Sigmoid colon (tissue), 7 donors: Measurements from ENCODE around the gene TMEFF2. TPM values are rescaled to one million over a fixed set of nuclear protein-coding genes. Genes with fewer than 3 reads are reported as not detected.

Experiments
- DNase-seq: peaks from one replicate; pipeline ENCODE4 v3.0.0-alpha.2; 2019
- H3K27ac ChIP-seq, 4 donors: fragments of 200-600 bp; sonication (generic); one replicate each; pipeline ENCODE4 v1.5.1; 2016 to 2019; ENCODE audit warnings: mild to moderate bottlenecking in 1 of 4
- H3K27me3 ChIP-seq, 3 donors: fragments of 200-600 bp; sonication (generic); one replicate each; pipeline ENCODE4 v1.5.1; 2019; ENCODE audit warnings: mild to moderate bottlenecking in 1 of 3
- H3K36me3 ChIP-seq, 4 donors: fragments of 200-600 bp; sonication (generic); one replicate each; pipeline ENCODE4 v1.5.1; 2016 to 2019
- H3K4me1 ChIP-seq, 4 donors: fragments of 200-600 bp; sonication (generic); one replicate each; pipeline ENCODE4 v1.5.1; 2017 to 2019
- H3K4me3 ChIP-seq, 4 donors: fragments of 200-600 bp; sonication (generic); one replicate each; pipeline ENCODE4 v1.5.1; 2017 to 2019; ENCODE audit warnings: mild to moderate bottlenecking in 2 of 4, moderate library complexity in 1 of 4
- H3K9me3 ChIP-seq, 4 donors: fragments of 200-600 bp in 3 of 4; sonication (generic) in 3 of 4; one replicate each; pipeline versions ENCODE4 v1.5.1 to v1.6.1; 2013 to 2019
- EP300 ChIP-seq, 4 donors: sonication (generic); formaldehyde crosslinking; IDR thresholded peaks; one replicate each; pipeline ENCODE4 v1.6.1; 2017; ENCODE audit warnings: antibody characterized with exemption in 4 of 4
- POLR2A ChIP-seq, 2 donors: fragments of 450-650 bp; IDR thresholded peaks; one replicate each; pipeline ENCODE4 v1.6.1; 2016; ENCODE audit warnings: antibody characterized with exemption in 2 of 2, mild to moderate bottlenecking in 2 of 2, moderate library complexity in 2 of 2
- POLR2AphosphoS5 ChIP-seq, 4 donors: sonication (generic); formaldehyde crosslinking; IDR thresholded peaks; one replicate each; pipeline ENCODE4 v1.6.1; 2017; ENCODE audit warnings: antibody characterized with exemption in 4 of 4
- WGBS, 2 donors: extraction: QIAGEN DNeasy Blood & Tissue Kit; methylation state at CpG; one replicate each; pipeline ENCODE4 v1.1.7; 2013; 5-methylcytosine and 5-hydroxymethylcytosine counted together
- intact Hi-C: fragments of 100-400 bp; cut with DNase I; formaldehyde crosslinking; loops from one replicate; pipeline ENCODE4 v1.15.1; 2023
- polyA plus RNA-seq, 3 donors: library from polyadenylated mRNA; stranded (reverse); fragments of 200-250 nt; gene quantifications; one replicate each; pipeline ENCODE4 v1.2.3, GENCODE V29; 2013
- total RNA-seq, 4 donors: library from RNA; depleted of rRNA; stranded (reverse); fragments of >200 nt; gene quantifications; one replicate each; pipeline ENCODE4 v1.1.0, GENCODE V29; 2016
- TF ChIP-seq, protein P1 (sequence below), 4 experiments: fragments of 450-650 bp in 3 of 4; fragments of 200-600 bp in 1 of 4; IDR thresholded peaks; one replicate each; pipeline ENCODE4 v1.5.1; 2016 to 2019; ENCODE audit warnings: antibody characterized with exemption in 4 of 4, mild to moderate bottlenecking in 3 of 4, moderate library complexity in 2 of 4
- donor health status: healthy with polysubstance abuse.
- donor health status: Bipolar disorder and iron deficiency.
- donor health status: healthy.

Gene TMEFF2
- total and polyA plus RNA-seq, 7 donors, result 0.16 to 1.4 (median 0.32) TPM; not detected in 1

- WGBS, 2 donors, result 47 to 63% methylated on average over 2 of the region's 2 CpGs
- TF ChIP-seq POLR2A (IDR thresholded peaks at IDR 0.05), result no peak
- TF ChIP-seq EP300 (IDR thresholded peaks at IDR 0.05), result no peak
- TF ChIP-seq POLR2AphosphoS5 (IDR thresholded peaks at IDR 0.05), result no peak
- TF ChIP-seq, protein P1, sequence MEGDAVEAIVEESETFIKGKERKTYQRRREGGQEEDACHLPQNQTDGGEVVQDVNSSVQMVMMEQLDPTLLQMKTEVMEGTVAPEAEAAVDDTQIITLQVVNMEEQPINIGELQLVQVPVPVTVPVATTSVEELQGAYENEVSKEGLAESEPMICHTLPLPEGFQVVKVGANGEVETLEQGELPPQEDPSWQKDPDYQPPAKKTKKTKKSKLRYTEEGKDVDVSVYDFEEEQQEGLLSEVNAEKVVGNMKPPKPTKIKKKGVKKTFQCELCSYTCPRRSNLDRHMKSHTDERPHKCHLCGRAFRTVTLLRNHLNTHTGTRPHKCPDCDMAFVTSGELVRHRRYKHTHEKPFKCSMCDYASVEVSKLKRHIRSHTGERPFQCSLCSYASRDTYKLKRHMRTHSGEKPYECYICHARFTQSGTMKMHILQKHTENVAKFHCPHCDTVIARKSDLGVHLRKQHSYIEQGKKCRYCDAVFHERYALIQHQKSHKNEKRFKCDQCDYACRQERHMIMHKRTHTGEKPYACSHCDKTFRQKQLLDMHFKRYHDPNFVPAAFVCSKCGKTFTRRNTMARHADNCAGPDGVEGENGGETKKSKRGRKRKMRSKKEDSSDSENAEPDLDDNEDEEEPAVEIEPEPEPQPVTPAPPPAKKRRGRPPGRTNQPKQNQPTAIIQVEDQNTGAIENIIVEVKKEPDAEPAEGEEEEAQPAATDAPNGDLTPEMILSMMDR (IDR thresholded peaks at IDR 0.05), result no peak
- intact Hi-C loops, result loop anchor here (5.0 kb wide), 1 partner anchor 107 kb away; the partner anchor contains the start of gene CAVIN2
Measured at GRCh38 chr2:191954451-191954850, 240.3 kb downstream of the TMEFF2 start.

DNA sequence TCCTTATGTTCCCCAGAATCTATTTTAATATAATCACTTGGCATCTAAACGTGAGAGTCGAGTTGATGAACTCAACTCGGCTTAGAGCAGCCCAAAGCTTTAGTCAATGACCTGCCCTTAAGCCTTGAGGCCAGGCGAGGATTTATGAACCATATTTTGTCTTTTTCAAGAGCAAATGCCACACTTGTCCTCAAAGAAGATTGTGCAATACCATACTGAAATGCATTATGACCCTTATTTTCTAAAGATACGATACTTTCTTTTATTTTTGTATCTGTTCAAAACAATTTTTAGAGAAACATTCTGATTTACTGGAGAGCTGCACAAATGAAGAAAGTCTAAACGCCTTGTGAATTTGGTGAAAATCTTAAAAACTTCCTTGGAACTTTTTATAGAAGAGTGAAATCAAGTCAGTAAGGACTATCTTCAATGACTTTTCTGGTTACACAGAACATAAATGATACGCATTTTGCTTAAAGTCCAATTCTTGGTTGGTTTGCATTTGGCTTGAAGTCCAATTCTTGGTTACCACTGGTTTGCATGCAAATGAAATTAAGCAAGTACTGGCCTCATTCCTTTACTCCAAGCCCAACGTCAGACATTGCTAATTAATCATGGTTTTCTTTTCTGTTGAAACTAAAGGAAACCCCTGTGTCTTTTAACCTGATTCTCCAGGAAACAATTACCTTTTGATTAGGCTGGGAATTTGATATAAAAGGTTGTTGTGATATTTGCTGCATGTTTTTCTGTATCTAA lies 242.0 kb downstream of the TMEFF2 start:
- H3K27me3 ChIP-seq, result no peaks in the 10 kb centered on the region
- H3K4me1 ChIP-seq, result peaks cover 0 to 25% (median 9%) of the 10 kb centered on the region in 4 donors
- intact Hi-C loops, result loop anchor here (5.0 kb wide), 1 partner anchor 105 kb away; the partner anchor contains the start of gene CAVIN2
- H3K9me3 ChIP-seq, result no peaks in the 10 kb centered on the region
- 90 to 92% methylated on average over 8 of the region's 8 CpGs for WGBS, 2 donors
- DNase-seq, result no peak
- no peak for TF ChIP-seq POLR2A (IDR thresholded peaks at IDR 0.05)
- TF ChIP-seq, protein P1 (IDR thresholded peaks at IDR 0.05), result no peak
- no peak for TF ChIP-seq EP300 (IDR thresholded peaks at IDR 0.05)
- no peak for TF ChIP-seq POLR2AphosphoS5 (IDR thresholded peaks at IDR 0.05)
- H3K27ac ChIP-seq, result peak overlapping the region in 2 of 4 donors; percentile 51 to 63
- no peaks in the 10 kb centered on the region for H3K36me3 ChIP-seq
- no peak overlapping the region for H3K4me3 ChIP-seq

More at GRCh38 chr2:191954451-191954850, 240.3 kb downstream of the TMEFF2 start:
- H3K4me3 ChIP-seq, result no peak overlapping the region
- no peak for DNase-seq
- no peaks in the 10 kb centered on the region for H3K36me3 ChIP-seq
- no peaks in the 10 kb centered on the region for H3K9me3 ChIP-seq
- H3K27me3 ChIP-seq, result no peaks in the 10 kb centered on the region
- H3K27ac ChIP-seq, result no peak overlapping the region
- H3K4me1 ChIP-seq, result peaks cover 0 to 39% (median 13%) of the 10 kb centered on the region in 4 donors

GRCh38 chr2:191951832-191952231 lies 242.9 kb downstream of the TMEFF2 start:
- peak overlapping the region in 3 of 4 donors; percentile 49 to 63 (median 51) for H3K27ac ChIP-seq
- 89 to 90% methylated on average over 1 of the region's 1 CpG for WGBS, 2 donors
- intact Hi-C loops, result loop anchor here (5.0 kb wide), 1 partner anchor 105 kb away; the partner anchor contains the start of gene CAVIN2
- H3K4me3 ChIP-seq, result no peak overlapping the region
- H3K27me3 ChIP-seq, result no peaks in the 10 kb centered on the region
- no peaks in the 10 kb centered on the region for H3K9me3 ChIP-seq
- DNase-seq, result peak; percentile 73
- peaks cover 0 to 29% (median 13%) of the 10 kb centered on the region in 4 donors for H3K4me1 ChIP-seq
- TF ChIP-seq POLR2A (IDR thresholded peaks at IDR 0.05), result no peak
- TF ChIP-seq EP300 (IDR thresholded peaks at IDR 0.05), result no peak
- peak in 1 of 4 donors; percentile 10 for TF ChIP-seq POLR2AphosphoS5 (IDR thresholded peaks at IDR 0.05)
- H3K36me3 ChIP-seq, result no peaks in the 10 kb centered on the region

GRCh38 chr2:191951376-191951775 lies 243.4 kb downstream of the TMEFF2 start:
- Histone ChIP-seq H3K4me1 (peaks cover 0 to 33% (median 17%) of the 10 kb centered on the region in 4 donors), H3K27ac (peak overlapping the region in 3 of 4 donors; percentile 49 to 63 (median 51)), H3K27me3 (no peaks in the 10 kb centered on the region), H3K4me3 (no peak overlapping the region), H3K9me3 (no peaks in the 10 kb centered on the region), H3K36me3 (no peaks in the 10 kb centered on the region)
- WGBS, 2 donors, result 83 to 86% methylated on average over 1 of the region's 1 CpG
- intact Hi-C loops, result loop anchor here (5.0 kb wide), 1 partner anchor 104 kb away; the partner anchor contains the start of gene CAVIN2
- no peak for TF ChIP-seq POLR2A (IDR thresholded peaks at IDR 0.05)
- no peak for TF ChIP-seq POLR2AphosphoS5 (IDR thresholded peaks at IDR 0.05)
- TF ChIP-seq, protein P1 (IDR thresholded peaks at IDR 0.05), result no peak
- DNase-seq, result no peak
